ENCODE results near the gene OBP2B. TPM values are rescaled to one million over a fixed set of nuclear protein-coding genes. Genes with fewer than 3 reads are reported as not detected.
"Not testable (repeated sequence)": the region's sequence is repeated elsewhere in the genome, so short reads cannot be mapped to it uniquely, and the experiment has no call there.

The OBP2B gene
- polyA plus RNA-seq, 3 donors: not detected

GRCh38 chr9:133205996-133206931, 2.8 kb downstream of the OBP2B start:
- WGBS, 3 donors: 77 to 83% (median 79%) methylated on average over 28 to 35 of the region's 35 CpGs

GRCh38 chr9:133205481-133205887, 3.6 kb downstream of the OBP2B start:
- not testable (repeated sequence) for H3K27ac ChIP-seq (ENCODE audit: low read depth, low read length)
- 54 to 81% (median 77%) methylated on average over 12 to 14 of the region's 14 CpGs for WGBS, 3 donors

More at GRCh38 chr9:133205996-133206931, 2.8 kb downstream of the OBP2B start:
- H3K27ac ChIP-seq (ENCODE audit: low read depth, low read length): no peak overlapping the region

GRCh38 chr9:133204993-133205336, 4.1 kb downstream of the OBP2B start:
- WGBS, 3 donors: 66 to 86% (median 78%) methylated on average over 8 of the region's 8 CpGs
- no peak overlapping the region for H3K27ac ChIP-seq (ENCODE audit: low read depth, low read length)

GRCh38 chr9:133204335-133204992, 4.6 kb downstream of the OBP2B start:
- H3K27ac ChIP-seq (ENCODE audit: low read depth, low read length): no peak overlapping the region
- WGBS, 3 donors: 70 to 87% (median 87%) methylated on average over 16 to 17 of the region's 17 CpGs

- H3K27ac ChIP-seq (ENCODE audit: low read depth, low read length): no peak overlapping the region
- WGBS, 3 donors: 64 to 78% (median 77%) methylated on average over 10 of the region's 10 CpGs
These were observed 5.5 kb downstream of the OBP2B start for GRCh38 chr9:133203506-133204075.

GRCh38 chr9:133202688-133203453, 6.2 kb downstream of the OBP2B start:
- WGBS, 3 donors: 83 to 89% (median 88%) methylated on average over 14 of the region's 14 CpGs
- H3K27ac ChIP-seq (ENCODE audit: low read depth, low read length): no peak overlapping the region

- 80 to 89% (median 86%) methylated on average over 11 of the region's 11 CpGs for WGBS, 3 donors
- H3K27ac ChIP-seq (ENCODE audit: low read depth, low read length): no peak overlapping the region
These were observed 6.9 kb downstream of the OBP2B start for GRCh38 chr9:133202145-133202513.

GRCh38 chr9:133201424-133202144, 7.5 kb downstream of the OBP2B start:
- WGBS, 3 donors: 75 to 84% (median 83%) methylated on average over 13 of the region's 13 CpGs
- H3K27ac ChIP-seq (ENCODE audit: low read depth, low read length): no peak overlapping the region

- WGBS, 3 donors: 79 to 91% (median 91%) methylated on average over 17 of the region's 17 CpGs
These were observed 8.4 kb downstream of the OBP2B start for GRCh38 chr9:133200631-133201030.

GRCh38 chr9:133199648-133200321, 9.3 kb downstream of the OBP2B start:
- WGBS, 3 donors: 34 to 47% (median 42%) methylated on average over 41 to 44 of the region's 44 CpGs
- H3K27ac ChIP-seq (ENCODE audit: low read depth, low read length): no peak overlapping the region

More at GRCh38 chr9:133200631-133201030, 8.4 kb downstream of the OBP2B start:
- H3K27ac ChIP-seq (ENCODE audit: low read depth, low read length): no peak overlapping the region

GRCh38 chr9:133195029-133195428, 14.0 kb downstream of the OBP2B start:
- no peak overlapping the region for H3K27ac ChIP-seq (ENCODE audit: low read depth, low read length)

GRCh38 chr9:133194597-133194996, 14.5 kb downstream of the OBP2B start:
- 82 to 88% (median 84%) methylated on average over 4 of the region's 4 CpGs for WGBS, 3 donors
- H3K27ac ChIP-seq (ENCODE audit: low read depth, low read length): no peak overlapping the region

- H3K27ac ChIP-seq (ENCODE audit: low read depth, low read length): no peak overlapping the region
- 60 to 66% (median 64%) methylated on average over 7 of the region's 7 CpGs for WGBS, 3 donors
These were observed 17.1 kb downstream of the OBP2B start for GRCh38 chr9:133191989-133192388.

GRCh38 chr9:133189826-133190225, 19.2 kb downstream of the OBP2B start:
- WGBS, 3 donors: 84 to 93% (median 90%) methylated on average over 8 of the region's 8 CpGs
- H3K27ac ChIP-seq (ENCODE audit: low read depth, low read length): no peak overlapping the region

GRCh38 chr9:133188843-133189180, 20.2 kb downstream of the OBP2B start:
- WGBS, 3 donors: 80 to 83% (median 83%) methylated on average over 7 of the region's 7 CpGs
- no peak overlapping the region for H3K27ac ChIP-seq (ENCODE audit: low read depth, low read length)

GRCh38 chr9:133188006-133188842, 20.8 kb downstream of the OBP2B start:
- no peak overlapping the region for H3K27ac ChIP-seq (ENCODE audit: low read depth, low read length)
- 47 to 53% (median 51%) methylated on average over 20 to 21 of the region's 21 CpGs for WGBS, 3 donors

GRCh38 chr9:133187561-133188005, 21.5 kb downstream of the OBP2B start:
- WGBS, 3 donors: 78 to 88% (median 87%) methylated on average over 10 of the region's 10 CpGs

More at GRCh38 chr9:133187561-133188005, 21.5 kb downstream of the OBP2B start:
- no peak overlapping the region for H3K27ac ChIP-seq (ENCODE audit: low read depth, low read length)

All from adipose tissue (tissue), 3 donors.